ENCODE measurements around the gene FRMD8. TPM values are rescaled to one million over a fixed set of nuclear protein-coding genes. Genes with fewer than 3 reads are reported as not detected.

FRMD8 gene
- total and polyA plus RNA-seq, 2 donors from 2014 or later = 9.4 to 41.3 TPM

DNA sequence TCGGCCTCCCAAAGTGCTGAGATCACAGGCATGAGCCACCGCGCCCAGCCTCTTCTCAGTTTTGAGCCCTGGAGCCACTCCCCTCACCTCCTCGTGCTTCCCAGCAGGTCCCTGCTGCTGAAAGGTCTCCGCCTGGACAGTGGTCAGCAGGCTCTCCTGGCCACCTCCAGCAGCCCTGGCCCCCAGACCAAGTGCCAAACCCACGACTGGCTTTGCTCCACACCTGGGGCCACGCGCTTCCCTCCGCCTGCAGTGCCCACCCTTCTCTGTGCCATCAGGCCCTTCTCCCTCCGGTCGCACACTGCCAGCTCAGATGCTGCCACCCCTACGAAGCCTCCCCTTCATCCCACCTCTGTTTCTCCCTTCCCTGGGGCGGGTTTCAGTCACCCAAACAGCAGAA lies 12.8 kb downstream of the FRMD8 start:
- intact Hi-C loops (cut with DNase I) = no loop called here
- no peak overlapping the region for H3K27ac ChIP-seq (ENCODE audit: low read depth in 2 of 2, low read length in 2 of 2)
- H3K9me3 ChIP-seq (ENCODE audit: control insufficient read depth in 2 of 3, insufficient read depth in 1 of 3, low read length in 3 of 3) = no peaks in the 10 kb centered on the region
- H3K4me3 ChIP-seq (ENCODE audit: low read length in 3 of 3) = no peak overlapping the region
- no peaks in the 10 kb centered on the region for H3K27me3 ChIP-seq (ENCODE audit: control insufficient read depth, insufficient read depth, low read length)
- H3K36me3 ChIP-seq (ENCODE audit: control insufficient read depth in 2 of 3, insufficient read depth in 3 of 3, low read length in 3 of 3) = peaks cover 0 to 10% (median 5%) of the 10 kb centered on the region in 3 donors
- TF ChIP-seq, protein P1, sequence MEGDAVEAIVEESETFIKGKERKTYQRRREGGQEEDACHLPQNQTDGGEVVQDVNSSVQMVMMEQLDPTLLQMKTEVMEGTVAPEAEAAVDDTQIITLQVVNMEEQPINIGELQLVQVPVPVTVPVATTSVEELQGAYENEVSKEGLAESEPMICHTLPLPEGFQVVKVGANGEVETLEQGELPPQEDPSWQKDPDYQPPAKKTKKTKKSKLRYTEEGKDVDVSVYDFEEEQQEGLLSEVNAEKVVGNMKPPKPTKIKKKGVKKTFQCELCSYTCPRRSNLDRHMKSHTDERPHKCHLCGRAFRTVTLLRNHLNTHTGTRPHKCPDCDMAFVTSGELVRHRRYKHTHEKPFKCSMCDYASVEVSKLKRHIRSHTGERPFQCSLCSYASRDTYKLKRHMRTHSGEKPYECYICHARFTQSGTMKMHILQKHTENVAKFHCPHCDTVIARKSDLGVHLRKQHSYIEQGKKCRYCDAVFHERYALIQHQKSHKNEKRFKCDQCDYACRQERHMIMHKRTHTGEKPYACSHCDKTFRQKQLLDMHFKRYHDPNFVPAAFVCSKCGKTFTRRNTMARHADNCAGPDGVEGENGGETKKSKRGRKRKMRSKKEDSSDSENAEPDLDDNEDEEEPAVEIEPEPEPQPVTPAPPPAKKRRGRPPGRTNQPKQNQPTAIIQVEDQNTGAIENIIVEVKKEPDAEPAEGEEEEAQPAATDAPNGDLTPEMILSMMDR (IDR thresholded peaks at IDR 0.05; ENCODE audit: borderline replicate concordance, extremely low read depth, insufficient read depth) = no peak
- H3K4me1 ChIP-seq (ENCODE audit: control insufficient read depth in 2 of 3, insufficient read depth in 2 of 3, low read depth in 1 of 3, low read length in 3 of 3) = no peaks in the 10 kb centered on the region
- H3K9ac ChIP-seq (ENCODE audit: low read length in 3 of 3) = no peak overlapping the region
- DNase-seq (no peak), FAIRE-seq (no peak)

DNA sequence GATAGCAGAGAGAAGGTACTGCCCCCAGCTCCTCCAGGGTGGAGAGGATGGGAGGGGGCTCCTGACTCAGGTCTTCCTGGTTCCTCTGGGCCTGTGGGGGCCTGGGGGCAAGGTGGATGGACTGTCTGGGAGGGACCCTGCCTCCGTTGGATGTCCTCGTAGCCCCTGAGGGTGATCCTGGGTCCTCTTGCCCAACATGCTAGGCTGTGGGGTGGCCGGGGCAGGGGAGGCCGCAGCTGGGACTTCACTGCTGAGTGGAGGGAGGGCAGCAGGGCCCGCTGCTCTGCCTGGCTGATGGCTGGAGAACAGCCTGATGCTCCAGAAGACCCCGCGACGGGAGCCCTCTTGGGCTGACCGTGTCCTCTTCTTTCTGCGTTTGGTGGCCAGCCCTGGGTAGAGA lies 13.4 kb downstream of the FRMD8 start:
- DNase-seq = no peak
- FAIRE-seq = no peak
- Histone ChIP-seq H3K27me3 (ENCODE audit: control insufficient read depth, insufficient read depth, low read length) (no peaks in the 10 kb centered on the region), H3K9ac (ENCODE audit: low read length in 3 of 3) (no peak overlapping the region), H3K9me3 (ENCODE audit: control insufficient read depth in 2 of 3, insufficient read depth in 1 of 3, low read length in 3 of 3) (no peaks in the 10 kb centered on the region), H3K4me1 (ENCODE audit: control insufficient read depth in 2 of 3, insufficient read depth in 2 of 3, low read depth in 1 of 3, low read length in 3 of 3) (no peaks in the 10 kb centered on the region), H3K36me3 (ENCODE audit: control insufficient read depth in 2 of 3, insufficient read depth in 3 of 3, low read length in 3 of 3) (peaks cover 0 to 14% (median 5%) of the 10 kb centered on the region in 3 donors), H3K27ac (ENCODE audit: low read depth in 2 of 2, low read length in 2 of 2) (no peak overlapping the region), H3K4me3 (ENCODE audit: low read length in 3 of 3) (no peak overlapping the region)
- TF ChIP-seq, protein P1 (IDR thresholded peaks at IDR 0.05; ENCODE audit: borderline replicate concordance, extremely low read depth, insufficient read depth) = no peak
- intact Hi-C loops (cut with DNase I) = no loop called here

DNA sequence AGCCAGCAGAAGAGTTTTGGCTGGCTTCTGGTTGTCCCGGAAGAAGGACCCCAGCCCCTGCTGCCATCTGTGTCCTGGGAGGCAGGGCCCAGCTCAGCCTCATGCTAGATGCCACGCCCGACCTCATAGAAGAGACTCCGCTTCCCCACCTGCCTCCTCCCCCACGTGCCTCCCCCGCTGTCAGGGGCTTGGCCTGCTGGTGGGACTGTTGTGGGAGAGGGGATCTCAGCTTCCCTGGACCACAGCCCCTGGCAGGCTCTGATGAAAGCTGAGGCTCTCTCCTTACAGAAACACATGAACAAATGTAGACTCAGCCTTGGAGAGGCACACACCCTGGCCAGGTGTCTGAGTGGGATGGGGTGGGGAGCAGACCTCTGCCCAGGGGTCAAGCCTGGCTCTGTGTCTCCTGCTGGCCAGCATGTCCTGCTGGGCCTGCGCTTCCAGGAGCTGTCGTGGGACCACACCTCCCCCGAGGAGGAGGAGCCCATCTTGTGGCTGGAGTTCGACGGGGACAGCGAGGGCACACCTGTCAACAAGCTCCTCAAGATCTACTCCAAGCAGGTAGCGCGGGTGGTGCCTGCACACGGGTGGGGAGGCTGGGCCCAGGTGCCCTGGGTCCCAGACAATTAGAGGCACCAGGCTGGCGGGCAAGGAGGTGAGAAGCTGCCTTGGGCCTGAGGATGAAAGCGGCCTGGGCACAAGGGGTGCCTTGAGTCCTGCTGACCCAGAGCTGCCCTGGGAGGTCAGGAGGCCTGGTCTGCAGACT lies 14.1 kb downstream of the FRMD8 start:
- H3K4me1 ChIP-seq (ENCODE audit: control insufficient read depth in 2 of 3, insufficient read depth in 2 of 3, low read depth in 1 of 3, low read length in 3 of 3) = no peaks in the 10 kb centered on the region
- no peaks in the 10 kb centered on the region for H3K9me3 ChIP-seq (ENCODE audit: control insufficient read depth in 2 of 3, insufficient read depth in 1 of 3, low read length in 3 of 3)
- TF ChIP-seq, protein P1 (IDR thresholded peaks at IDR 0.05; ENCODE audit: borderline replicate concordance, extremely low read depth, insufficient read depth) = no peak
- peaks cover 0 to 19% (median 5%) of the 10 kb centered on the region in 3 donors for H3K36me3 ChIP-seq (ENCODE audit: control insufficient read depth in 2 of 3, insufficient read depth in 3 of 3, low read length in 3 of 3)
- H3K27me3 ChIP-seq (ENCODE audit: control insufficient read depth, insufficient read depth, low read length) = no peaks in the 10 kb centered on the region
- FAIRE-seq (no peak), DNase-seq (peak in 3 of 5 donors; percentile 52 to 61 (median 60))
- no peak overlapping the region for H3K4me3 ChIP-seq (ENCODE audit: low read length in 3 of 3)
- H3K9ac ChIP-seq (ENCODE audit: low read length in 3 of 3) = no peak overlapping the region
- intact Hi-C loops (cut with DNase I) = no loop called here
- no peak overlapping the region for H3K27ac ChIP-seq (ENCODE audit: low read depth in 2 of 2, low read length in 2 of 2)

Data from kidney (tissue), 14 donors.